DOHH2 (cell line): Measurements from ENCODE around the gene POLD3.

Source experiments
- H3F3A ChIP-seq: fragments of 200-600 bp; sonication (generic), shearing (Covaris generic); 2 replicates; pipeline ENCODE4 v1.6.0; 2016; ENCODE audit warnings: antibody characterized with exemption, mild to moderate bottlenecking; ENCODE audit not compliant: control insufficient read depth, insufficient read depth
- H3K27ac ChIP-seq: fragments of 200-600 bp; sonication (generic); 2 replicates; pipeline ENCODE4 v1.5.1; 2014; ENCODE audit warnings: low read depth, mild to moderate bottlenecking, low read length, moderate library complexity
- H3K27me3 ChIP-seq: fragments of 200-600 bp; sonication (generic); 2 replicates; pipeline ENCODE4 v1.6.1; 2014; ENCODE audit warnings: mild to moderate bottlenecking, low read length, mixed read lengths; ENCODE audit not compliant: control insufficient read depth
- H3K36me3 ChIP-seq: fragments of 200-600 bp; sonication (generic); 2 replicates; pipeline ENCODE4 v1.6.1; 2014; ENCODE audit warnings: mild to moderate bottlenecking, low read length, moderate library complexity, mixed read lengths; ENCODE audit not compliant: control insufficient read depth
- H3K4me1 ChIP-seq: fragments of 200-600 bp; sonication (generic); 2 replicates; pipeline ENCODE4 v1.6.1; 2014; ENCODE audit warnings: mild to moderate bottlenecking, low read length, mixed read lengths; ENCODE audit not compliant: control insufficient read depth
- H3K4me2 ChIP-seq: fragments of 200-600 bp; sonication (generic); 2 replicates; pipeline ENCODE4 v1.6.0; 2014; ENCODE audit warnings: mild to moderate bottlenecking, low read length, moderate library complexity
- H3K4me3 ChIP-seq: fragments of 200-600 bp; sonication (generic); 2 replicates; pipeline ENCODE4 v1.5.1; 2014; ENCODE audit warnings: mild to moderate bottlenecking, low read length, mixed read lengths
- H3K79me2 ChIP-seq: fragments of 200-600 bp; sonication (generic); 2 replicates; pipeline ENCODE4 v1.6.1; 2014; ENCODE audit warnings: mild to moderate bottlenecking, low read length, mixed read lengths; ENCODE audit not compliant: control insufficient read depth
- H3K9me2 ChIP-seq: fragments of 200-600 bp; sonication (generic); replicated peaks from 2 replicates; pipeline ENCODE4 v1.6.1; 2014; ENCODE audit warnings: mild to moderate bottlenecking, low read length, mixed read lengths; ENCODE audit not compliant: control insufficient read depth
- H3K9me3 ChIP-seq: fragments of 200-600 bp; sonication (generic); 2 replicates; pipeline ENCODE4 v1.6.1; 2014; ENCODE audit warnings: antibody characterized with exemption, low read length, mixed read lengths; ENCODE audit not compliant: control insufficient read depth, insufficient read depth
- H4K20me1 ChIP-seq: fragments of 200-600 bp; sonication (generic); 2 replicates; pipeline ENCODE4 v1.6.0; 2014; ENCODE audit warnings: low read depth, mild to moderate bottlenecking, antibody characterized with exemption, low read length, moderate library complexity; ENCODE audit not compliant: control insufficient read depth, insufficient read depth
- CTCF ChIP-seq: fragments of 200-600 bp; sonication (generic); IDR thresholded peaks from one replicate; pipeline ENCODE4 v1.5.1; 2014; ENCODE audit warnings: antibody characterized with exemption, mild to moderate bottlenecking, low read depth, low read length; ENCODE audit not compliant: poor library complexity, severe bottlenecking
- EZH2phosphoT487 ChIP-seq: fragments of 200-600 bp; sonication (generic); IDR thresholded peaks from 2 replicates; pipeline ENCODE4 v1.6.1; 2017; ENCODE audit warnings: borderline replicate concordance, mild to moderate bottlenecking, antibody characterized with exemption, low read length, moderate library complexity, mixed read lengths

The POLD3 gene

DNA sequence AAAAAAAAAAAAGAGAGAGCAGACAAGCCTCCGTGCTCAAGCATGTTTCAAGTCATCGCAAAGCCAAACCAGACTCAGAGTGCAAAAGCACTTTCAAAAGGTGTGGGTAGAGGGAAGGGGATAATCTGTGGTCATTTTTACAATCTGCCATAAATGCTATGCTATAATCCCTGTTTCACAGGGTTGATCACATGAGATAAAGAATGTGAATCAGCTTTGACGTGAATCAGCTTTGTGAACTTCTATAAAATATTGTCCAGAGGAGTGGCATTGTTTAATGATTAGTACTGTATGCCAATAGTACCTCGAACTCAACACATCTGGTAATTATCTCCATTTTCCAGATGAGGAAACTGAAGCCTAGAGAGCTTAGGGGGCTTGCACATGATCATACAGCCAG is 20.0 kb upstream of the POLD3 start:
- Histone ChIP-seq H3K9me2 (no peaks in the 10 kb centered on the region), H3K27ac (no peak overlapping the region), H3K4me3 (no peak overlapping the region), H3K4me1 (no peaks in the 10 kb centered on the region), H4K20me1 (no peaks in the 10 kb centered on the region), H3K36me3 (no peaks in the 10 kb centered on the region), H3K4me2 (no peak overlapping the region), H3K9me3 (no peaks in the 10 kb centered on the region), H3K79me2 (no peaks in the 10 kb centered on the region), H3F3A (no peaks in the 10 kb centered on the region), H3K27me3 (peaks cover 13% of the 10 kb centered on the region)
- TF ChIP-seq EZH2phosphoT487 (no peak), CTCF (no peak)

- Histone ChIP-seq H3K4me1 (no peaks in the 10 kb centered on the region), H3K9me3 (no peaks in the 10 kb centered on the region), H3K27ac (no peak overlapping the region), H3K4me2 (no peak overlapping the region), H3F3A (no peaks in the 10 kb centered on the region), H3K36me3 (no peaks in the 10 kb centered on the region), H3K79me2 (no peaks in the 10 kb centered on the region), H4K20me1 (no peaks in the 10 kb centered on the region), H3K9me2 (no peaks in the 10 kb centered on the region), H3K4me3 (no peak overlapping the region), H3K27me3 (peaks cover 10% of the 10 kb centered on the region)
- no peak for TF ChIP-seq CTCF
- no peak for TF ChIP-seq EZH2phosphoT487
Observed at GRCh38 chr11:74574563-74574962, 17.8 kb upstream of the POLD3 start.

GRCh38 chr11:74575999-74576398 is 16.4 kb upstream of the POLD3 start:
- Histone ChIP-seq H3K27me3 (peaks cover 7% of the 10 kb centered on the region), H3K4me3 (no peak overlapping the region), H4K20me1 (no peaks in the 10 kb centered on the region), H3K4me2 (no peak overlapping the region), H3K9me2 (no peaks in the 10 kb centered on the region), H3K4me1 (no peaks in the 10 kb centered on the region), H3K27ac (no peak overlapping the region), H3K79me2 (no peaks in the 10 kb centered on the region), H3K36me3 (no peaks in the 10 kb centered on the region), H3F3A (no peaks in the 10 kb centered on the region), H3K9me3 (no peaks in the 10 kb centered on the region)
- TF ChIP-seq CTCF (no peak), EZH2phosphoT487 (no peak)

GRCh38 chr11:74577181-74577580 is 15.2 kb upstream of the POLD3 start:
- TF ChIP-seq EZH2phosphoT487 (no peak), CTCF (no peak)
- Histone ChIP-seq H3K9me3 (no peaks in the 10 kb centered on the region), H3K79me2 (no peaks in the 10 kb centered on the region), H3K36me3 (no peaks in the 10 kb centered on the region), H4K20me1 (no peaks in the 10 kb centered on the region), H3K9me2 (no peaks in the 10 kb centered on the region), H3F3A (no peaks in the 10 kb centered on the region), H3K4me1 (no peaks in the 10 kb centered on the region), H3K4me3 (no peak overlapping the region), H3K4me2 (no peak overlapping the region), H3K27me3 (0 out of 2 replicates have a peak, but pooled peaks cover 3% of the 10 kb centered on the region), H3K27ac (no peak overlapping the region)
